ENCODE measurements around the gene CTNND1.
"Not testable (repeated sequence)": the region's sequence is repeated elsewhere in the genome, so short reads cannot be mapped to it uniquely, and the experiment has no call there.

The CTNND1 gene

DNA sequence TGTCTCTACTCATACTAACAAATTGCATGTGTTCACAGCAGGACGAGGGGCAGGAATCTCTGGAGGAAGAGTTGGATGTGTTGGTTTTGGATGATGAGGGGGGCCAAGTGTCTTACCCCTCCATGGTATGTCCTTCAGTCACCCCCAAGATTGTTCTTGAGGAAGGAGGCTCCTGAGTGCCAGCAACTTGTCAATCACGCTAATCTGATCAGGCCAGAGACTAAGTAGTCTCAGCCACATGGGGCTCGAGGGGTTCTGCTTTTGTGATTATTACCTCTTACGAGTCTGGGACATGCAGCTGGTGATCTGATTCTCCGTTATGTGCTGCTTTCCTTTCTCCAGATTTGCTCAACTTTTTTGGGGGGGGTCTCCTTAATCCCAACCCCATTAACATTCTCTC, 54.3 kb downstream of the CTNND1 start:
- no peak overlapping the region for H3K4me3 ChIP-seq (ENCODE audit: low read depth, low read length)
- TF ChIP-seq, protein P1, sequence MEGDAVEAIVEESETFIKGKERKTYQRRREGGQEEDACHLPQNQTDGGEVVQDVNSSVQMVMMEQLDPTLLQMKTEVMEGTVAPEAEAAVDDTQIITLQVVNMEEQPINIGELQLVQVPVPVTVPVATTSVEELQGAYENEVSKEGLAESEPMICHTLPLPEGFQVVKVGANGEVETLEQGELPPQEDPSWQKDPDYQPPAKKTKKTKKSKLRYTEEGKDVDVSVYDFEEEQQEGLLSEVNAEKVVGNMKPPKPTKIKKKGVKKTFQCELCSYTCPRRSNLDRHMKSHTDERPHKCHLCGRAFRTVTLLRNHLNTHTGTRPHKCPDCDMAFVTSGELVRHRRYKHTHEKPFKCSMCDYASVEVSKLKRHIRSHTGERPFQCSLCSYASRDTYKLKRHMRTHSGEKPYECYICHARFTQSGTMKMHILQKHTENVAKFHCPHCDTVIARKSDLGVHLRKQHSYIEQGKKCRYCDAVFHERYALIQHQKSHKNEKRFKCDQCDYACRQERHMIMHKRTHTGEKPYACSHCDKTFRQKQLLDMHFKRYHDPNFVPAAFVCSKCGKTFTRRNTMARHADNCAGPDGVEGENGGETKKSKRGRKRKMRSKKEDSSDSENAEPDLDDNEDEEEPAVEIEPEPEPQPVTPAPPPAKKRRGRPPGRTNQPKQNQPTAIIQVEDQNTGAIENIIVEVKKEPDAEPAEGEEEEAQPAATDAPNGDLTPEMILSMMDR (IDR thresholded peaks at IDR 0.05; ENCODE audit: control insufficient read depth, extremely low read depth, insufficient read depth), result no peak
- no peak for DNase-seq (ENCODE audit: low read depth)

DNA sequence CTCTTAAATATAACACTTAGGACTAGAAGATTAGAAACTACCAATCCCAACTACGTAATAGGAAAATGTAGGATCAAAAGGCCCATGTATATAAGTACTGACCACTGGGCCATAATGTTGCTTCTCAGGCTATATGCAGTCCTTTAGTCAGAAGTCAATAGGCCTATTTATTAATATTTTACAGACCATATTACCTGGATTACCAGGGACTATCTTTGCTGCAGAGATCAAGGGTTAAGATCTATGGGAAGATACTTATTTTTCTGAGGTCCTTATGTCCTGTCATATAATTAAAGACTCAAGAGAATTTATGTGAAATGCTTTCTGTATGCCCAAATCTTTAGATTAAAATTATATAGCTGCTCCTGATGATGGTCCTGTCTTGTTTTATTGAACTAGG, 57.2 kb downstream of the CTNND1 start:
- TF ChIP-seq, protein P1 (IDR thresholded peaks at IDR 0.05; ENCODE audit: control insufficient read depth, extremely low read depth, insufficient read depth), result no peak
- DNase-seq (ENCODE audit: low read depth), result no peak
- H3K4me3 ChIP-seq (ENCODE audit: low read depth, low read length), result no peak overlapping the region

DNA sequence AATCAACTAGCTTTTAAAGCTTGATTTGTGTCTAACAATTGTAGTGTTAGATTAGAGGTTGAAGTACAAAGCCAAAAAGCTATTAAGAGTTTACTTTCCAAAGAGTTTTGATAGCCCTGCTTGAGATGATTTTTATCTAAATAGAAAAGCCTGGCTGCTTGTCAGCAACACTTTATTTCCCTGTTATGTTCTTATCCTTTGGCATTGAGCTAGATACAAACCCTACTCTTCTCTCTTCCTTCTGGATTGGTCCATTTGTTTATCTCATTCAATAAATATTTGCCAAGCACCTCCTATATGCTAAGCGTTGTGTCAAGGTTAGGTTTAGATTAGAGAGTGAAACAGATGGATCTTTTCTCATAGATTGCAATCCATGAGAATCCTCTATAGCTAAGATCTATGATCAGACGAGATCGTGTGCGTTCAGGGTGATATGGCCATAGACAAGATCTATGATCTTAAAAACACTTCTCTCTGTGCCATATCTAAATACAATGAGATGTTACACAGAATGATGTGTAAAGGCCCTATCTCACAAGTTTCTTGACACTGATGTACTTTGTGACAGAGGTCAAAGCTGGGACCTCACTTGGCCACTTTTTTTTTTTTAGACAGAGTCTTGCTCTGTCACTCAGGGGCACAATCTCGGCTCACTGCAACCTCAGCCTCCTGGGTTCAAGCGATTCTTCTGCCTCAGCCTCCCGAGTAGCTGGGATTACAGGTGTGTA, 57.8 kb downstream of the CTNND1 start:
- DNase-seq (ENCODE audit: low read depth), result peak; percentile 88
- TF ChIP-seq, protein P1 (IDR thresholded peaks at IDR 0.05; ENCODE audit: control insufficient read depth, extremely low read depth, insufficient read depth), result no peak
- no peak overlapping the region for H3K4me3 ChIP-seq (ENCODE audit: low read depth, low read length)

DNA sequence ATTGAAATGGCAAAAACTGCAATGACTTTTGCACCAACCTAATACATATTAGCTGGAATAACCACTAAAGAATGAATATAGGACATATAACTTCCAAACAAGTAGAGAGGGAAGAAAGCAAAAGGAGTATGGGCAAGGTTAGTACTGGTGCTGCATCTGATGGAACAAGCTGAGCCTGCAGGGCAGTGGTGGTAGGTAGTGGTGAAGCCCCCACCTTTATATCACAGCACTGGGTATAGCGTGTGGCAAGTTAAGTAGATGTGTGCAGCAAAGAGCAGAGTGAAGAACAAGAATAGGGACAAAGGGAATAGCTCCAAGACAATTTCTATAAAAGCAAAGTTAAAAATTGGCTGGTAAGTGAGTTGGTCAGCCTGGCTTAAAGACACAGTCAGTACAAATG, 62.3 kb downstream of the CTNND1 start:
- DNase-seq (ENCODE audit: low read depth), result no peak
- TF ChIP-seq, protein P1 (IDR thresholded peaks at IDR 0.05; ENCODE audit: control insufficient read depth, extremely low read depth, insufficient read depth), result no peak
- H3K4me3 ChIP-seq (ENCODE audit: low read depth, low read length), result no peak overlapping the region

DNA sequence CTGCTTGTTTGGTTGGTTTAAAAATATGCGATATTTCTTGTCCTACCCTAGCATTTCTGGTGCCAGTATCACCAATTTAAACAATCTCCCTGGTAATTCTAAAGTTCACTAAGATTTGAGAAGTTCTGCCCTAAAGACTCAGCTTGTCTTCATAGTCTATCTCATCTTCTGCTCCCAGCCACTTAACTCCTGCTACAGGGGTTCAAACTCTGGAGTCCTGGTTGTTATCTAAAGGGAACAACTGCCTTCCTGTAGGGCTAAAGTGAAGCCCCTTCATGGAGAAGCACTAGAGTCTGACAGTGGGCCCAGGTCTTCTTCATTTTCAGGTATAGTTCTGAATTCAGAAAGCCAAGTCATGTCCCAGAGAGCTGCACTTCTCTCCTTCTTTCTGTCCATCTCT, 73.2 kb downstream of the CTNND1 start:
- TF ChIP-seq, protein P1 (IDR thresholded peaks at IDR 0.05; ENCODE audit: control insufficient read depth, extremely low read depth, insufficient read depth), result no peak
- DNase-seq (ENCODE audit: low read depth), result no peak
- H3K4me3 ChIP-seq (ENCODE audit: low read depth, low read length), result no peak overlapping the region

DNA sequence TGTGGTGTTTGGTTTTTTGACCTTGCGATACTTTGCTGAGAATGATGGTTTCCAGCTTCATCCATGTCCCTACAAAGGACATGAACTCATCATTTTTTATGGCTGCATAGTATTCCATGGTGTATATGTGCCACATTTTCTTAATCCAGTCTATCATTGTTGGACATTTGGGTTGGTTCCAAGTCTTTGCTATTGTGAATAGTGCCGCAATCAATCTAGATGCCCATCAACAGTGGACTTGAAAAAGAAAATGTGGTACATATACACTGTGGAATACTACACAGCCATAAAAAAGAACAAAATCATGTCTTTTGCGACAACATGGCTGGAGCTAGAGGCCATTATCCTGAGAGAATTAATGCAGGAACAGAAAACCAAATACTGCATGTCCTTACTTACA, 77.0 kb downstream of the CTNND1 start:
- H3K4me3 ChIP-seq (ENCODE audit: low read depth, low read length); DNase-seq (ENCODE audit: low read depth): not testable (repeated sequence)

DNA sequence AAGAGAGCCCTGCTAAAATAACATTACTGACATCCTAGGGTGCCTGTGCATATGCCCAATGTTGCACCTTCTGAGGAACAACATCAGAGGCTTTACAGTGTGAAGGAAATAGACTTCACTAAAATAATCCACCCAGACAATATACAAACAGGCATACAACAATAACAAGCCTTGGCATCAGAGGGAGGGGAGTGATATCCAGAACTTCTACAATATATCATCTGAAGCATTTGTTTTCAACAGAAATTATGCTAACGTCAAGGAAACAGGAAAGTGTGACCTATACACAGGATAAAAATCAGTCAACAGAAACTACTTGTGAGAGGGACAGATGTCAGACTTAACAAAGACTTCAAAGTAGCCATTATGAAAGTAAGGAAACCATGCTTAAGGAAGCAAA, 81.3 kb downstream of the CTNND1 start:
- TF ChIP-seq, protein P1 (IDR thresholded peaks at IDR 0.05; ENCODE audit: control insufficient read depth, extremely low read depth, insufficient read depth), result no peak
- H3K4me3 ChIP-seq (ENCODE audit: low read depth, low read length), result no peak overlapping the region
- DNase-seq (ENCODE audit: low read depth), result no peak

All from LNCaP clone FGC (cell line).